ENCODE data around the gene RAX2. TPM values are rescaled to one million over a fixed set of nuclear protein-coding genes. Genes with fewer than 3 reads are reported as not detected.
A peak's percentile ranks its signal among the peaks of the same experiment; 100 is the strongest.

Gene RAX2
- total and polyA plus RNA-seq, 9 of the 15 experiments (the other 6 are each of a cell fraction or from before 2014, with no cell fraction given) = not detected

DNA sequence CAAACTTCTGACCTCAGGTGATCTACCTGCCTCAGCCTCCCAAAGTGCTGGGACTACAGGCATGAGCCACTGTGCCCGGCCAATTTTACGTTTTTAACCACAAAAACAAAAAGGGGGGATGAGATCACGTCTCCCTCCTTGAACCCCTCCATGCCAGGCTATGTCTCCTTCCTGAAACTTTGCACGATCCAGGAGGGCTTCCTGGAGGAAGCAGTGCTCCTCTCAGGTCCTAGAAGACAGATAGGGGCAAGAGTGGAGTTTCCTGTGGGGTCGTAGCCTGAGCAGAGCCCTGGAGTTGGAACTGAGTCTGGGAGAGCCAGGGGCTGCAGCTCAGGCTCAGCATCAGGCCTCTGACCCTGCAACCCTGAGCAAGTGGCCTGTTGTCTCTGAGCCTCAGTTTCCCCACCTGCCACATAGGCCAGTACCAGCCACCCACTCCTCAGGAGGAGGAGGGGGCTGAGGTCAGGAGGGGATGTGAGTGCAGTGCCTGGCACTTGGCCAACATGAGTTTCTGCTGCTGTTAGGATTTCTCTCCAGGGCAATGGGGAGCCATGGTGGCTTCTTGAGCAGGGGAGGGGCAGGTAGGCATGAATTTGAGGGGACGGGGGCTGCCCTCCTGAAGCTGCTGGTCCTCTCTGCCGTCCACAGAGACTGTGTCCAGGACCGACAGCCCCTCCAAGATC is 26.5 kb downstream of the RAX2 start (continued):
- TF ChIP-seq COPS2 (conservative IDR thresholded peaks at IDR 0.05) (no peak), PURB (CRISPR knock-in tag; IDR thresholded peaks at IDR 0.05; ENCODE audit: low read depth) (no peak), KDM5B (IDR thresholded peaks at IDR 0.05; ENCODE audit: insufficient replicate concordance, low read depth, low read length) (no peak), BCOR (IDR thresholded peaks at IDR 0.05) (peak; percentile 87), CBFA2T2 (conservative IDR thresholded peaks at IDR 0.05) (no peak), ZBTB1 (CRISPR knock-in tag; IDR thresholded peaks at IDR 0.05; ENCODE audit: borderline replicate concordance, low read depth) (no peak), ZNF124 (CRISPR knock-in tag; IDR thresholded peaks at IDR 0.05) (no peak), CREM (IDR thresholded peaks at IDR 0.05; ENCODE audit: low read depth) (no peak), ZKSCAN3 (CRISPR knock-in tag; IDR thresholded peaks at IDR 0.05) (no peak), SRSF9 (IDR thresholded peaks at IDR 0.05; ENCODE audit: borderline replicate concordance, low read depth, low read length) (no peak), YY1 (IDR thresholded peaks at IDR 0.05; ENCODE audit: borderline replicate concordance in 1 of 3, control insufficient read depth in 1 of 3, extremely low read depth in 1 of 3, insufficient read depth in 3 of 3, insufficient read length in 1 of 3, insufficient replicate concordance in 2 of 3, low read depth in 1 of 3, low read length in 2 of 3) (no peak), RNF2 (IDR thresholded peaks at IDR 0.05) (no peak), C11orf30 (IDR thresholded peaks at IDR 0.05; ENCODE audit: low read depth) (no peak), KLF10 (CRISPR knock-in tag; IDR thresholded peaks at IDR 0.05) (no peak), NR2C2 (CRISPR knock-in tag; IDR thresholded peaks at IDR 0.05) (no peak), NR2C2 (tag; IDR thresholded peaks at IDR 0.05) (no peak)
- TF ChIP-seq, protein P1, sequence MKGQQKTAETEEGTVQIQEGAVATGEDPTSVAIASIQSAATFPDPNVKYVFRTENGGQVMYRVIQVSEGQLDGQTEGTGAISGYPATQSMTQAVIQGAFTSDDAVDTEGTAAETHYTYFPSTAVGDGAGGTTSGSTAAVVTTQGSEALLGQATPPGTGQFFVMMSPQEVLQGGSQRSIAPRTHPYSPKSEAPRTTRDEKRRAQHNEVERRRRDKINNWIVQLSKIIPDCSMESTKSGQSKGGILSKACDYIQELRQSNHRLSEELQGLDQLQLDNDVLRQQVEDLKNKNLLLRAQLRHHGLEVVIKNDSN (CRISPR knock-in tag; IDR thresholded peaks at IDR 0.05) = no peak

Data from K562 (cell line).